Mesenchymal stem cell (in vitro differentiated cells and primary cell): ENCODE results near the gene EDA.

Experiments
- DNase-seq: peaks from one replicate; pipeline ENCODE4 v3.0.0-alpha.2; 2013
- H2AFZ ChIP-seq: one replicate; pipeline ENCODE4 v1.6.1; 2013; ENCODE audit warnings: low read depth, mild to moderate bottlenecking, control low read depth, inconsistent platforms, low read length, moderate library complexity
- H2AK5ac ChIP-seq: 2 replicates; pipeline ENCODE4 v1.6.1; 2013; ENCODE audit warnings: low read length, moderate library complexity, mild to moderate bottlenecking, inconsistent platforms; ENCODE audit not compliant: severe bottlenecking
- H2BK120ac ChIP-seq: one replicate; pipeline ENCODE4 v1.6.1; 2013; ENCODE audit warnings: low read depth, mild to moderate bottlenecking, inconsistent platforms, low read length, moderate library complexity
- H2BK12ac ChIP-seq, 2 experiments: one replicate each; pipeline ENCODE4 v1.6.1; 2013; ENCODE audit warnings: inconsistent platforms in 2 of 2, low read length in 2 of 2, mild to moderate bottlenecking in 2 of 2, moderate library complexity in 2 of 2, control low read depth in 1 of 2
- H2BK15ac ChIP-seq: one replicate; pipeline ENCODE4 v1.6.1; 2013; ENCODE audit warnings: mild to moderate bottlenecking, low read depth, inconsistent platforms; ENCODE audit not compliant: poor library complexity, severe bottlenecking
- H2BK5ac ChIP-seq: 2 replicates; pipeline ENCODE4 v1.6.1; 2013; ENCODE audit warnings: low read depth, mild to moderate bottlenecking, low read length, control low read depth, inconsistent platforms; ENCODE audit not compliant: poor library complexity, severe bottlenecking
- H3K14ac ChIP-seq, 2 experiments: one replicate each; pipeline ENCODE4 v1.6.1; 2013; ENCODE audit warnings: inconsistent platforms in 2 of 2, low read length in 2 of 2, control low read depth in 1 of 2, mild to moderate bottlenecking in 1 of 2, moderate library complexity in 1 of 2
- H3K18ac ChIP-seq, 2 experiments: one replicate each; pipeline ENCODE4 v1.6.1; 2013; ENCODE audit warnings: inconsistent platforms in 2 of 2, low read length in 2 of 2, control low read depth in 1 of 2, low read depth in 1 of 2, mild to moderate bottlenecking in 1 of 2
- H3K23ac ChIP-seq, 2 experiments: one replicate each; pipeline ENCODE4 v1.6.1; 2013; ENCODE audit warnings: inconsistent platforms in 2 of 2, low read length in 2 of 2, mild to moderate bottlenecking in 2 of 2, moderate library complexity in 2 of 2, control low read depth in 1 of 2
- H3K27ac ChIP-seq: 2 replicates; pipeline ENCODE4 v1.5.1; 2013; ENCODE audit warnings: mild to moderate bottlenecking, moderate library complexity, low read length, control low read depth, inconsistent platforms; ENCODE audit not compliant: poor library complexity, severe bottlenecking
- H3K27me3 ChIP-seq, 2 experiments: 2 replicates each; pipeline versions ENCODE4 v1.6.1 to v1.7.0; 2013; ENCODE audit warnings: low read length in 2 of 2, mild to moderate bottlenecking in 2 of 2, moderate library complexity in 2 of 2, control low read depth in 1 of 2, inconsistent platforms in 1 of 2; ENCODE audit not compliant: control insufficient read depth in 1 of 2, insufficient read depth in 1 of 2
- H3K36me3 ChIP-seq, 2 experiments: 2 replicates each; pipeline versions ENCODE4 v1.6.1 to v1.7.0; 2013; ENCODE audit warnings: low read length in 2 of 2, control low read depth in 1 of 2, inconsistent platforms in 1 of 2, low read depth in 1 of 2, mild to moderate bottlenecking in 1 of 2; ENCODE audit not compliant: insufficient read depth in 2 of 2, control insufficient read depth in 1 of 2
- H3K4ac ChIP-seq, 2 experiments: one replicate each; pipeline ENCODE4 v1.6.1; 2013; ENCODE audit warnings: inconsistent platforms in 2 of 2, low read length in 2 of 2, mild to moderate bottlenecking in 2 of 2, moderate library complexity in 2 of 2, control low read depth in 1 of 2, low read depth in 1 of 2
- H3K4me1 ChIP-seq: 2 replicates; pipeline ENCODE4 v1.6.1; 2013; ENCODE audit warnings: low read depth, low read length, control low read depth; ENCODE audit not compliant: control insufficient read depth, insufficient read depth
- H3K4me2 ChIP-seq: 2 replicates; pipeline ENCODE4 v1.6.1; 2013; ENCODE audit warnings: low read length, mild to moderate bottlenecking, inconsistent platforms; ENCODE audit not compliant: poor library complexity, severe bottlenecking
- H3K4me3 ChIP-seq, 2 experiments: 2 replicates each; pipeline versions ENCODE4 v1.5.1 to v1.7.0; 2013; ENCODE audit warnings: low read length in 2 of 2, mild to moderate bottlenecking in 2 of 2, control low read depth in 1 of 2, low read depth in 1 of 2; ENCODE audit not compliant: insufficient read depth in 1 of 2
- H3K79me1 ChIP-seq: replicated peaks from 2 replicates; pipeline ENCODE4 v1.6.1; 2013; ENCODE audit warnings: mild to moderate bottlenecking, control low read depth, low read length, inconsistent platforms; ENCODE audit not compliant: poor library complexity, severe bottlenecking
- H3K9ac ChIP-seq: 2 replicates; pipeline ENCODE4 v1.7.0; 2013; ENCODE audit warnings: mild to moderate bottlenecking, low read length, moderate library complexity
- H3K9me3 ChIP-seq: 2 replicates; pipeline ENCODE4 v1.7.0; 2013; ENCODE audit warnings: mild to moderate bottlenecking, low read length; ENCODE audit not compliant: control insufficient read depth
- H4K8ac ChIP-seq: one replicate; pipeline ENCODE4 v1.6.1; 2013; ENCODE audit warnings: inconsistent platforms, mild to moderate bottlenecking, low read length, moderate library complexity
- H4K91ac ChIP-seq: one replicate; pipeline ENCODE4 v1.6.1; 2013; ENCODE audit warnings: mild to moderate bottlenecking, low read length, inconsistent platforms
- WGBS: methylation state at CpG from one replicate; pipeline ENCODE4 v1.1.7; 2013; ENCODE audit warnings: mixed read lengths; 5-methylcytosine and 5-hydroxymethylcytosine counted together

EDA gene

GRCh38 chrX:69961365-69962072 is 345.6 kb downstream of the EDA start:
- Histone ChIP-seq H3K14ac (no peak overlapping the region), H3K4me2 (no peak overlapping the region), H3K4me1 (no peaks in the 10 kb centered on the region), H3K27ac (no peak overlapping the region), H2AFZ (no peak overlapping the region), H3K23ac (no peak overlapping the region), H3K18ac (no peak overlapping the region), H3K9ac (no peak overlapping the region), H2BK15ac (no peak overlapping the region), H4K8ac (no peak overlapping the region), H3K36me3 (no peaks in the 10 kb centered on the region), H3K27me3 (peaks cover 0 to 20% of the 10 kb centered on the region in 2 experiments), H2BK12ac (no peak overlapping the region), H2AK5ac (no peak overlapping the region), H3K4ac (no peak overlapping the region), H3K4me3 (no peak overlapping the region), H2BK120ac (no peak overlapping the region), H2BK5ac (no peak overlapping the region), H3K9me3 (no peaks in the 10 kb centered on the region), H4K91ac (no peak overlapping the region), H3K79me1 (no peaks in the 10 kb centered on the region)
- DNase-seq = no peak
- 100% methylated on average over 2 of the region's 4 CpGs for whole genome bisulfite sequencing

GRCh38 chrX:69968950-69969349 is 353.0 kb downstream of the EDA start:
- H3K9ac ChIP-seq = no peak overlapping the region
- H3K14ac ChIP-seq = no peak overlapping the region
- no peak overlapping the region for H2AK5ac ChIP-seq
- H2BK5ac ChIP-seq = no peak overlapping the region
- no peak overlapping the region for H4K8ac ChIP-seq
- H2BK120ac ChIP-seq = no peak overlapping the region
- H3K18ac ChIP-seq = no peak overlapping the region
- WGBS = no CpG with 5 or more reads among the region's 4 CpGs
- H2BK12ac ChIP-seq = no peak overlapping the region
- no peaks in the 10 kb centered on the region for H3K4me1 ChIP-seq
- no peak overlapping the region for H3K4ac ChIP-seq
- H2AFZ ChIP-seq = no peak overlapping the region
- DNase-seq = no peak
- peaks cover 0 to 36% of the 10 kb centered on the region in 2 experiments for H3K27me3 ChIP-seq
- H3K4me3 ChIP-seq = no peak overlapping the region
- H3K79me1 ChIP-seq = no peaks in the 10 kb centered on the region
- no peaks in the 10 kb centered on the region for H3K36me3 ChIP-seq
- no peak overlapping the region for H4K91ac ChIP-seq
- no peak overlapping the region for H3K27ac ChIP-seq
- H2BK15ac ChIP-seq = no peak overlapping the region
- no peak overlapping the region for H3K4me2 ChIP-seq
- H3K23ac ChIP-seq = no peak overlapping the region
- no peaks in the 10 kb centered on the region for H3K9me3 ChIP-seq

GRCh38 chrX:69969460-69969859 is 353.5 kb downstream of the EDA start:
- Histone ChIP-seq H3K79me1 (no peaks in the 10 kb centered on the region), H2BK12ac (no peak overlapping the region), H3K27me3 (peaks cover 0 to 32% of the 10 kb centered on the region in 2 experiments), H3K4me1 (no peaks in the 10 kb centered on the region), H2AFZ (no peak overlapping the region), H3K9ac (no peak overlapping the region), H3K4me2 (no peak overlapping the region), H3K4me3 (no peak overlapping the region), H3K18ac (no peak overlapping the region), H3K14ac (no peak overlapping the region), H3K23ac (no peak overlapping the region), H4K8ac (no peak overlapping the region), H3K9me3 (no peaks in the 10 kb centered on the region), H2AK5ac (no peak overlapping the region), H2BK5ac (no peak overlapping the region), H2BK15ac (no peak overlapping the region), H4K91ac (no peak overlapping the region), H3K36me3 (no peaks in the 10 kb centered on the region), H2BK120ac (no peak overlapping the region), H3K4ac (no peak overlapping the region), H3K27ac (no peak overlapping the region)
- no CpG with 5 or more reads among the region's 1 CpG for WGBS
- DNase-seq = no peak

GRCh38 chrX:69987691-69988090 is 371.8 kb downstream of the EDA start:
- H3K14ac ChIP-seq = no peak overlapping the region
- 75% methylated on average over 1 of the region's 2 CpGs for WGBS
- no peak overlapping the region for H3K4me3 ChIP-seq
- H2BK5ac ChIP-seq = no peak overlapping the region
- H3K9ac ChIP-seq = no peak overlapping the region
- no peak overlapping the region for H3K27ac ChIP-seq
- no peak overlapping the region for H2AFZ ChIP-seq
- no peak overlapping the region for H2BK120ac ChIP-seq
- DNase-seq = no peak
- no peak overlapping the region for H3K4me2 ChIP-seq
- no peaks in the 10 kb centered on the region for H3K36me3 ChIP-seq
- no peaks in the 10 kb centered on the region for H3K79me1 ChIP-seq
- peaks cover 0 to 10% of the 10 kb centered on the region in 2 experiments for H3K27me3 ChIP-seq
- no peak overlapping the region for H3K23ac ChIP-seq
- H2BK12ac ChIP-seq = no peak overlapping the region
- no peak overlapping the region for H2BK15ac ChIP-seq
- H3K4ac ChIP-seq = no peak overlapping the region
- no peaks in the 10 kb centered on the region for H3K9me3 ChIP-seq
- H3K18ac ChIP-seq = no peak overlapping the region
- H2AK5ac ChIP-seq = no peak overlapping the region
- H3K4me1 ChIP-seq = no peaks in the 10 kb centered on the region
- no peak overlapping the region for H4K91ac ChIP-seq
- H4K8ac ChIP-seq = no peak overlapping the region
